Loucy (cell line): ENCODE data around the gene MLST8.
"Not testable (repeated sequence)": the region's sequence is repeated elsewhere in the genome, so short reads cannot be mapped to it uniquely, and the experiment has no call there.

Source experiments
- H2AFZ ChIP-seq: fragments of 200-600 bp; sonication (generic); 2 replicates; pipeline ENCODE4 v1.6.0; 2016; ENCODE audit warnings: antibody characterized with exemption, mild to moderate bottlenecking, low read length, moderate library complexity
- H3F3A ChIP-seq: fragments of 200-600 bp; 2 replicates; pipeline ENCODE4 v1.6.0; 2016; ENCODE audit warnings: antibody characterized with exemption, low read depth, mild to moderate bottlenecking
- H3K27me3 ChIP-seq: fragments of 200-600 bp; sonication (generic); 2 replicates; pipeline ENCODE4 v1.6.1; 2014; ENCODE audit warnings: low read length, mild to moderate bottlenecking; ENCODE audit not compliant: insufficient read depth, poor library complexity, severe bottlenecking
- H3K36me3 ChIP-seq: fragments of 200-600 bp; sonication (generic); 2 replicates; pipeline ENCODE4 v1.6.1; 2016; ENCODE audit warnings: low read length; ENCODE audit not compliant: insufficient read depth
- H3K4me1 ChIP-seq: fragments of 200-600 bp; sonication (generic); 2 replicates; pipeline ENCODE4 v1.5.1; 2014; ENCODE audit warnings: low read length, mild to moderate bottlenecking; ENCODE audit not compliant: insufficient read depth, poor library complexity, severe bottlenecking
- H3K4me2 ChIP-seq: fragments of 200-600 bp; sonication (generic); 2 replicates; pipeline ENCODE4 v1.6.0; 2014; ENCODE audit warnings: antibody characterized with exemption, low read length, low read depth, mild to moderate bottlenecking; ENCODE audit not compliant: poor library complexity, severe bottlenecking
- H3K4me3 ChIP-seq: fragments of 200-600 bp; sonication (generic); 2 replicates; pipeline ENCODE4 v1.5.1; 2014; ENCODE audit warnings: low read length, mild to moderate bottlenecking, mixed read lengths; ENCODE audit not compliant: poor library complexity, severe bottlenecking
- H3K79me2 ChIP-seq: fragments of 200-600 bp; sonication (generic); 2 replicates; pipeline ENCODE4 v1.6.1; 2014; ENCODE audit warnings: low read length; ENCODE audit not compliant: insufficient read depth
- H3K9ac ChIP-seq: fragments of 200-600 bp; sonication (generic); 2 replicates; pipeline ENCODE4 v1.6.0; 2014; ENCODE audit warnings: mild to moderate bottlenecking, low read depth, low read length, moderate library complexity; ENCODE audit not compliant: poor library complexity, severe bottlenecking
- H3K9me2 ChIP-seq: fragments of 200-600 bp; sonication (generic); replicated peaks from 2 replicates; pipeline ENCODE4 v1.6.1; 2016; ENCODE audit warnings: low read depth, low read length, mixed read lengths
- H3K9me3 ChIP-seq: fragments of 200-600 bp; sonication (generic); 2 replicates; pipeline ENCODE4 v1.6.1; 2014; ENCODE audit warnings: mild to moderate bottlenecking, antibody characterized with exemption, low read length, low read depth; ENCODE audit not compliant: insufficient read depth
- H4K20me1 ChIP-seq: fragments of 200-600 bp; sonication (generic); 2 replicates; pipeline ENCODE4 v1.6.0; 2014; ENCODE audit warnings: antibody characterized with exemption, low read length, mild to moderate bottlenecking; ENCODE audit not compliant: insufficient read depth, poor library complexity, severe bottlenecking
- CTCF ChIP-seq: fragments of 200-600 bp; sonication (generic); conservative IDR thresholded peaks from 2 replicates; pipeline ENCODE4 v1.5.1; 2014; ENCODE audit warnings: mild to moderate bottlenecking, antibody characterized with exemption, low read length
- EZH2phosphoT487 ChIP-seq: fragments of 200-600 bp; IDR thresholded peaks from 2 replicates; pipeline ENCODE4 v1.6.1; 2018; ENCODE audit warnings: antibody characterized with exemption, mild to moderate bottlenecking, moderate library complexity, borderline replicate concordance

MLST8 gene

GRCh38 chr16:2253293-2253692 lies 48.0 kb downstream of the MLST8 start:
- no peak overlapping the region for H2AFZ ChIP-seq
- no peaks in the 10 kb centered on the region for H3K4me1 ChIP-seq
- H3K79me2 ChIP-seq, result peaks cover 19% of the 10 kb centered on the region; the same call in 1 of the 2 replicates
- no peaks in the 10 kb centered on the region for H3K9me2 ChIP-seq
- peaks cover 36% of the 10 kb centered on the region; the same call in 1 of the 2 replicates for H3K36me3 ChIP-seq
- no peak overlapping the region for H3K4me2 ChIP-seq
- H3K27me3 ChIP-seq, result no peaks in the 10 kb centered on the region
- H3K9me3 ChIP-seq, result no peaks in the 10 kb centered on the region
- no peak for TF ChIP-seq EZH2phosphoT487
- TF ChIP-seq CTCF, result no peak
- no peak overlapping the region for H3K4me3 ChIP-seq
- H3F3A ChIP-seq, result peaks cover 6% of the 10 kb centered on the region; the same call in 1 of the 2 replicates
- peaks cover 4% of the 10 kb centered on the region for H4K20me1 ChIP-seq
- no peak overlapping the region for H3K9ac ChIP-seq

GRCh38 chr16:2256531-2257140 lies 51.4 kb downstream of the MLST8 start:
- Histone ChIP-seq H3K79me2 (peaks cover 25% of the 10 kb centered on the region; the same call in 1 of the 2 replicates), H3K9me3 (no peaks in the 10 kb centered on the region), H3F3A (peaks cover 6% of the 10 kb centered on the region; the same call in 1 of the 2 replicates), H3K27me3 (no peaks in the 10 kb centered on the region), H3K36me3 (peaks cover 50% of the 10 kb centered on the region; the same call in 1 of the 2 replicates), H3K4me1 (no peaks in the 10 kb centered on the region), H3K4me3 (no peak overlapping the region), H4K20me1 (peaks cover 4% of the 10 kb centered on the region), H3K4me2 (no peak overlapping the region), H2AFZ (no peak overlapping the region), H3K9ac (no peak overlapping the region), H3K9me2 (no peaks in the 10 kb centered on the region)
- no peak for TF ChIP-seq EZH2phosphoT487

- H3K9me3 ChIP-seq, result no peaks in the 10 kb centered on the region
- H3K9ac ChIP-seq, result no peak overlapping the region
- TF ChIP-seq CTCF (no peak), EZH2phosphoT487 (no peak)
- H3K4me2 ChIP-seq, result no peak overlapping the region
- no peaks in the 10 kb centered on the region for H3K9me2 ChIP-seq
- no peaks in the 10 kb centered on the region for H3K4me1 ChIP-seq
- no peaks in the 10 kb centered on the region for H4K20me1 ChIP-seq
- no peak overlapping the region for H3K4me3 ChIP-seq
- H3K27me3 ChIP-seq, result no peaks in the 10 kb centered on the region
- peaks cover 61% of the 10 kb centered on the region; the same call in 1 of the 2 replicates for H3K36me3 ChIP-seq
- no peak overlapping the region for H2AFZ ChIP-seq
- H3F3A ChIP-seq, result no peaks in the 10 kb centered on the region
- peaks cover 35% of the 10 kb centered on the region; the same call in 1 of the 2 replicates for H3K79me2 ChIP-seq
Observed at GRCh38 chr16:2257726-2258125, 52.5 kb downstream of the MLST8 start.

- not testable (repeated sequence) for H2AFZ ChIP-seq, H3K4me1 ChIP-seq, H3K4me3 ChIP-seq, H3K4me2 ChIP-seq, H3K9me3 ChIP-seq, H3K27me3 ChIP-seq, H3F3A ChIP-seq, H3K9me2 ChIP-seq, H3K9ac ChIP-seq, H4K20me1 ChIP-seq
- H3K79me2 ChIP-seq, result peaks cover 42% of the 10 kb centered on the region
- H3K36me3 ChIP-seq, result peaks cover 67% of the 10 kb centered on the region; the same call in 1 of the 2 replicates
Observed at GRCh38 chr16:2258530-2258929, 53.3 kb downstream of the MLST8 start.
